Smooth muscle cell (in vitro differentiated cells): Measurements from ENCODE around the gene CTPS2. TPM values are rescaled to one million over a fixed set of nuclear protein-coding genes. Genes with fewer than 3 reads are reported as not detected.

Experiments used
- DNase-seq: peaks from one replicate; lab custom pipeline; 2025; ENCODE audit not compliant: unreplicated experiment; lab: John Stamatoyannopoulos, UW
- H2AFZ ChIP-seq: fragments of 200-600 bp; sonication (generic); 2 replicates; pipeline ENCODE4 v1.6.0; 2016; ENCODE audit warnings: antibody characterized with exemption, low read depth, mild to moderate bottlenecking
- H3F3A ChIP-seq: fragments of 200-600 bp; sonication (generic); 2 replicates; pipeline ENCODE4 v1.6.0; 2017; ENCODE audit warnings: antibody characterized with exemption, low read depth
- H3K27ac ChIP-seq: fragments of 200-600 bp; sonication (generic); 2 replicates; pipeline ENCODE4 v1.5.1; 2016; ENCODE audit warnings: low read depth, mild to moderate bottlenecking
- H3K27me3 ChIP-seq: fragments of 200-600 bp; sonication (generic); 2 replicates; pipeline ENCODE4 v1.6.1; 2016; ENCODE audit warnings: low read depth, mild to moderate bottlenecking
- H3K36me3 ChIP-seq: fragments of 200-600 bp; sonication (generic); 2 replicates; pipeline ENCODE4 v1.5.1; 2016; ENCODE audit warnings: low read depth
- H3K4me1 ChIP-seq: fragments of 200-600 bp; sonication (generic); 2 replicates; pipeline ENCODE4 v1.5.1; 2016; ENCODE audit warnings: low read depth
- H3K4me2 ChIP-seq: fragments of 200-600 bp; sonication (generic); 2 replicates; pipeline ENCODE4 v1.6.0; 2016; ENCODE audit warnings: mild to moderate bottlenecking
- H3K4me3 ChIP-seq: fragments of 200-600 bp; sonication (generic); 2 replicates; pipeline ENCODE4 v1.5.1; 2016; ENCODE audit warnings: mild to moderate bottlenecking
- H3K79me2 ChIP-seq: fragments of 200-600 bp; sonication (generic); 2 replicates; pipeline ENCODE4 v1.6.0; 2016; ENCODE audit warnings: low read depth, mild to moderate bottlenecking
- H3K9ac ChIP-seq: fragments of 200-600 bp; sonication (generic); 2 replicates; pipeline ENCODE4 v1.6.0; 2016; ENCODE audit warnings: low read depth
- H3K9me3 ChIP-seq: fragments of 200-600 bp; sonication (generic); replicated peaks from 2 replicates; pipeline ENCODE4 v1.5.1; 2016; ENCODE audit warnings: low read depth
- H4K20me1 ChIP-seq: fragments of 200-600 bp; sonication (generic); 2 replicates; pipeline ENCODE4 v1.6.0; 2016; ENCODE audit warnings: low read depth
- WGBS: methylation state at CpG from one replicate; pipeline ENCODE4 v1.1.7; 2016; ENCODE audit warnings: low lambda C conversion rate; 5-methylcytosine and 5-hydroxymethylcytosine counted together
- polyA plus RNA-seq: library from polyadenylated mRNA; unstranded; fragments of >200 nt; fragmentation: Nextera tagmentation; extraction: Ambion mirVana; gene quantifications from 2 replicates; pipeline ENCODE4 v1.2.1, GENCODE V29; 2016
- total RNA-seq: library from RNA; depleted of rRNA; stranded (reverse); fragments of >200 nt; gene quantifications from 2 replicates; pipeline ENCODE4 v1.2.3, GENCODE V29; 2014
- TF ChIP-seq, protein P1 (sequence below): fragments of 200-600 bp; sonication (generic); IDR thresholded peaks from 2 replicates; pipeline ENCODE4 v1.5.1; 2017; ENCODE audit warnings: borderline replicate concordance, mild to moderate bottlenecking, antibody characterized with exemption; ENCODE audit not compliant: insufficient read depth, poor library complexity, severe bottlenecking

Gene CTPS2
- total and polyA plus RNA-seq, 2 experiments from 2014 or later = 19.4 to 37.1 TPM

DNA sequence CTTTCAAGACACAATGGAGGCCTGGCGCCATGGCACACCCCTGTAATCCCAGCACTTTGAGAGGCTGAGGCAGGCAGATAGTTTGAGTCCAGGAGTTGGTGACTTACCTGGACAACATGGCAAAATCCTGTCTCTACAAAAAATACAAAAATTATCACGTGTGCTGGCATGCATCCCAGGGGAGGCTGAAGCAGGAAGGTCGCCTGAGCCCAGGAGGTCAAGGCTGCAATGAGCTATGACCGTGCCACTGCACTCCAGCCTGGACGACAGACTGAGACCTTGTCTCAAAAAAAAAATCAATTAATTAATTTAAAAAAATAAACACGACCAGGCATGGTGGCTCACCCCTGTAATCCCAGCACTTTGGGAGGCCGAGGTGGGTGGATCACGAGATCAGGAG, 2.0 kb upstream of the CTPS2 start:
- Histone ChIP-seq H3K4me1 (peaks cover 10% of the 10 kb centered on the region), H2AFZ (no peak overlapping the region), H3K36me3 (no peaks in the 10 kb centered on the region), H3K9ac (no peak overlapping the region), H4K20me1 (no peaks in the 10 kb centered on the region), H3F3A (no peaks in the 10 kb centered on the region), H3K79me2 (peaks cover 7% of the 10 kb centered on the region), H3K9me3 (no peaks in the 10 kb centered on the region), H3K27ac (no peak overlapping the region), H3K4me3 (no peak overlapping the region), H3K4me2 (no peak overlapping the region), H3K27me3 (no peaks in the 10 kb centered on the region)
- no peak for DNase-seq
- TF ChIP-seq, protein P1, sequence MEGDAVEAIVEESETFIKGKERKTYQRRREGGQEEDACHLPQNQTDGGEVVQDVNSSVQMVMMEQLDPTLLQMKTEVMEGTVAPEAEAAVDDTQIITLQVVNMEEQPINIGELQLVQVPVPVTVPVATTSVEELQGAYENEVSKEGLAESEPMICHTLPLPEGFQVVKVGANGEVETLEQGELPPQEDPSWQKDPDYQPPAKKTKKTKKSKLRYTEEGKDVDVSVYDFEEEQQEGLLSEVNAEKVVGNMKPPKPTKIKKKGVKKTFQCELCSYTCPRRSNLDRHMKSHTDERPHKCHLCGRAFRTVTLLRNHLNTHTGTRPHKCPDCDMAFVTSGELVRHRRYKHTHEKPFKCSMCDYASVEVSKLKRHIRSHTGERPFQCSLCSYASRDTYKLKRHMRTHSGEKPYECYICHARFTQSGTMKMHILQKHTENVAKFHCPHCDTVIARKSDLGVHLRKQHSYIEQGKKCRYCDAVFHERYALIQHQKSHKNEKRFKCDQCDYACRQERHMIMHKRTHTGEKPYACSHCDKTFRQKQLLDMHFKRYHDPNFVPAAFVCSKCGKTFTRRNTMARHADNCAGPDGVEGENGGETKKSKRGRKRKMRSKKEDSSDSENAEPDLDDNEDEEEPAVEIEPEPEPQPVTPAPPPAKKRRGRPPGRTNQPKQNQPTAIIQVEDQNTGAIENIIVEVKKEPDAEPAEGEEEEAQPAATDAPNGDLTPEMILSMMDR = no peak
- 95% methylated on average over 8 of the region's 8 CpGs for WGBS

DNA sequence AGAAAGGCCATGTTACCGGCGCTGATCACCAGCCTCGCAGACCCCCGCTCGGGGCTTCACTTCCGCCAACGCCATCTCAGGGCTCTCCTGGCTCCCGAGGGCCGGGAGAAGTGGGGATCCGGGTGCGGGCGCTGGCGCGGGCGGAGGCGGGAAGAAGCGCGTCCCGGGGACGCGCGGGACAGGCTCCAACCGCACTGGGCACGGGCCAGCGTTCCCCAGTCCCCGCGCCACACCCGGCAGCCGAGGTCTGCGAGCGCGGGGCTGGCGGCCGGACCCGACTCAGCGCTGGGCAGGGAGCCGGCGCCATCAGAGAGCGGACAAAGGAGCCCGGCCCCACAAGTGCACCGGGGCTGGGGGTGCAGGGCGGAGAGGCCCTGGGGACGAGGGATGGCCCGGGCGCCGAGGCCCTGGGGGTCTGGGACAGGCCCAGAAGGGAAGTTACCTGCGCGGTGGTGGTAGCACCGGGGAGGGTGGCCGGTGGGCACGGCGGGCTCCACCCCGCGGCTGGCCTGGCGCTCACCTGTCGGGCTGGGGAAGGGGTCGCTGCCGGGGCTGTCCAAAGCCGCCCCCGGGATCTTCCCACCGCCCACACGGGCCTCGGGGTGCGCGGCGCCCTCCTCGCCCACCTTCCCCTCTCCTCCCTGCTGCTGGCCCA, 449 bp downstream of the CTPS2 start:
- Histone ChIP-seq H2AFZ (peak overlapping the region; percentile 100), H3K4me2 (peak overlapping the region; percentile 95), H3K9ac (peak overlapping the region; percentile 69), H4K20me1 (no peaks in the 10 kb centered on the region), H3K27ac (peak overlapping the region; percentile 4), H3K79me2 (peaks cover 7% of the 10 kb centered on the region), H3K9me3 (no peaks in the 10 kb centered on the region), H3K36me3 (no peaks in the 10 kb centered on the region), H3F3A (no peaks in the 10 kb centered on the region), H3K4me1 (peaks cover 6% of the 10 kb centered on the region), H3K27me3 (no peaks in the 10 kb centered on the region), H3K4me3 (peak overlapping the region; percentile 86)
- DNase-seq = peak; percentile 21
- WGBS = under 1% methylated on average over 50 of the region's 67 CpGs
- TF ChIP-seq, protein P1 = no peak

DNA sequence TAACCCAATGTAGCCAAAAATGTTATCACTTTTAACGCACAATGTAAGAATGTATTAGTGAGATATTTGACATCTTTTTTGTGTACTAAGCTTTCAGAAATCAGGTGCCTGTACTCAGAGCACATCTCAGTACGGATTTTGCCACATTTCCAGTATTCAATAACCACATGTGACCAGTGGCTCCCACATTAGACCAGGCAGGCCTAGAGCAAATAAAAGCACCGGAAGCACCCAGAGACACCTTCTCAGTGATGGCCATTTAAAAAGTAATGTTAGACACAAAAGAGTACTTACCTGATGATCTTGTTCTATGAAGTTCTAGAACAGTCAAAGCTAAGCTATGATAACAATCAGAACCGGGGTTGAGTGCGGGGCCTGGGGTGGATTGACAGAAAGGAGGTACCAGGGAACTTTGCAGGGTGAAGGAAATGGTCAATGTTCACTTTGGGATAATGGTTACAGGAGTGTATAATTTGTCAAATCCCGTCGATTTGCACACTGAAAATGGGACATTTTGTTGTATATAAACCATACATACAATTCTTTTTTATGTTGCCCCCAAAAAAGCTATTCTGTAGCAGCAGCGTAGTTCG, 1.2 kb downstream of the CTPS2 start:
- no peaks in the 10 kb centered on the region for H3F3A ChIP-seq
- peak overlapping the region; percentile 95 for H3K4me2 ChIP-seq
- DNase-seq = no peak
- H2AFZ ChIP-seq = peak overlapping the region; percentile 100
- TF ChIP-seq, protein P1 = no peak
- peaks cover 7% of the 10 kb centered on the region for H3K79me2 ChIP-seq
- 39% methylated on average over 9 of the region's 9 CpGs for WGBS
- no peaks in the 10 kb centered on the region for H3K27me3 ChIP-seq
- H3K4me1 ChIP-seq = peaks cover 6% of the 10 kb centered on the region
- no peaks in the 10 kb centered on the region for H4K20me1 ChIP-seq
- peak overlapping the region; percentile 69 for H3K9ac ChIP-seq
- no peaks in the 10 kb centered on the region for H3K9me3 ChIP-seq
- no peaks in the 10 kb centered on the region for H3K36me3 ChIP-seq
- peak overlapping the region; percentile 86 for H3K4me3 ChIP-seq
- H3K27ac ChIP-seq = no peak overlapping the region
